ENCODE data around the gene ZFYVE27.

ZFYVE27 gene

GRCh38 chr10:97791824-97792721 is 55.1 kb downstream of the ZFYVE27 start:
- DNase-seq (ENCODE audit: low read depth): peak; percentile 59

- DNase-seq (ENCODE audit: low read depth): no peak
Measured at GRCh38 chr10:97795886-97796285, 59.0 kb downstream of the ZFYVE27 start.

GRCh38 chr10:97796651-97797050 is 59.7 kb downstream of the ZFYVE27 start:
- DNase-seq (ENCODE audit: low read depth): no peak

GRCh38 chr10:97798958-97799610 is 62.2 kb downstream of the ZFYVE27 start:
- no peak for DNase-seq (ENCODE audit: low read depth)

- no peak for DNase-seq (ENCODE audit: low read depth)
Measured at GRCh38 chr10:97800474-97800873, 63.5 kb downstream of the ZFYVE27 start.

- no peak for DNase-seq (ENCODE audit: low read depth)
Measured at GRCh38 chr10:97801422-97801821, 64.5 kb downstream of the ZFYVE27 start.

GRCh38 chr10:97805096-97805884 is 68.4 kb downstream of the ZFYVE27 start:
- DNase-seq (ENCODE audit: low read depth): no peak

- DNase-seq (ENCODE audit: low read depth): no peak
Measured at GRCh38 chr10:97805949-97806348, 69.0 kb downstream of the ZFYVE27 start.

- peak; percentile 29 for DNase-seq (ENCODE audit: low read depth)
Measured at GRCh38 chr10:97810446-97810845, 73.5 kb downstream of the ZFYVE27 start.

Data from EH (cell line).